ENCODE results near the gene LPP. TPM values are rescaled to one million over a fixed set of nuclear protein-coding genes. Genes with fewer than 3 reads are reported as not detected.

The LPP gene
- total RNA-seq, 1 donor = 92.1 TPM

GRCh38 chr3:188111002-188111584, 42.9 kb upstream of the LPP start:
- peak; percentile 78 for DNase-seq (ENCODE audit: low read depth)
- TF ChIP-seq CTCF (IDR thresholded peaks at IDR 0.05; ENCODE audit: insufficient read depth, low read length) = no peak
- H3K4me3 ChIP-seq (ENCODE audit: low read depth, low read length) = no peak overlapping the region

GRCh38 chr3:188113756-188114155, 40.2 kb upstream of the LPP start:
- no peak overlapping the region for H3K4me3 ChIP-seq (ENCODE audit: low read depth, low read length)
- no peak for DNase-seq (ENCODE audit: low read depth)
- TF ChIP-seq CTCF (IDR thresholded peaks at IDR 0.05; ENCODE audit: insufficient read depth, low read length) = no peak

DNA sequence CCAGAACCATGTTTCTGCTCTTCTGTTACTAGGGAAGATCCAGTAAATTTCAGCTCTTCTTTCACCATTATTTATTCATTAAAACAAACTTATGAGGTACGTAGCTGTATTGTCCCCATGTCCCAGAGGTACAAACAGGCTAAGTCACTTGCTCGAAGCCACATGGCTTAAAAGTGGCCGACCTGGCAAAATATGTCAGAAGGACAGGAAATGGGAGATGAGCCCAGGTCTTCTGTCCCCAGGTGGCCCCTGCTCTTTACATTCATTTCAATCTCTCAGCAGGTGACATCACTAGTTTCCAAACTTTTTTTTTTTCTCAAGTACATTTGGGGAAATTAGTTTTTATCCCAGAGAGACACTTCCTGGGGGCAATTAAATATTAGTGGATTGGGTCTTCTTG, 34.1 kb upstream of the LPP start:
- no peak for TF ChIP-seq CTCF (IDR thresholded peaks at IDR 0.05; ENCODE audit: insufficient read depth, low read length)
- no peak for DNase-seq (ENCODE audit: low read depth)
- H3K4me3 ChIP-seq (ENCODE audit: low read depth, low read length) = no peak overlapping the region

- no peak for TF ChIP-seq CTCF (IDR thresholded peaks at IDR 0.05; ENCODE audit: insufficient read depth, low read length)
- DNase-seq (ENCODE audit: low read depth) = no peak
- H3K4me3 ChIP-seq (ENCODE audit: low read depth, low read length) = no peak overlapping the region
Measured at GRCh38 chr3:188122571-188123169, 31.3 kb upstream of the LPP start.

- TF ChIP-seq CTCF (IDR thresholded peaks at IDR 0.05; ENCODE audit: insufficient read depth, low read length) = no peak
- peak; percentile 31 for DNase-seq (ENCODE audit: low read depth)
- H3K4me3 ChIP-seq (ENCODE audit: low read depth, low read length) = no peak overlapping the region
Measured at GRCh38 chr3:188123170-188123905, 30.6 kb upstream of the LPP start.

DNA sequence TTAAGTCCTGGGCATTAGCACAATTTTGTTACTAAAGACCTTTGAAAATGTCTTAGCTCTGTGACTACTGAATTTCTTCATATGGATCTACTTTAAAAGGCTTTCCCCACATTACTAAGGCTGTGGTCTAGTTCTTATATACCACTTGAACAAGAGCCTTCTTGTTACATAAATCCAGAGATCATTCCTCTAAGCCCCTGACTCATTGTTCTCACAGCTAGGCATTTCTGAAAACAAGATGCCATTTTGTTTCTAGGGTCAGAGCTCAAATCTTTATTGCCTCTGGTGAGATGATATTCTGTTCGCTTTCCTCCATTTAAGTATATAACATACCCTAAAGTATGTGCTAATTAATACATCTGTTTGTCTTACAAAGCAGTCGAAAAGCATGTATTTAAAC, 29.8 kb upstream of the LPP start:
- no peak for DNase-seq (ENCODE audit: low read depth)
- no peak overlapping the region for H3K4me3 ChIP-seq (ENCODE audit: low read depth, low read length)
- no peak for TF ChIP-seq CTCF (IDR thresholded peaks at IDR 0.05; ENCODE audit: insufficient read depth, low read length)

Data from fibroblast of the aortic adventitia (primary cell).